Vagina (tissue), 2 donors: Measurements from ENCODE around the gene PCSK1.

Experiments used
- POLR2A ChIP-seq, 2 donors: fragments of 450-650 bp; IDR thresholded peaks; one replicate each; pipeline ENCODE4 v1.6.1; 2017; ENCODE audit warnings: antibody characterized with exemption in 2 of 2, mild to moderate bottlenecking in 2 of 2, moderate library complexity in 2 of 2
- POLR2AphosphoS5 ChIP-seq, 2 donors: sonication (generic); formaldehyde crosslinking; IDR thresholded peaks; one replicate each; pipeline ENCODE4 v1.9.0; 2017; ENCODE audit warnings: antibody characterized with exemption in 2 of 2, mild to moderate bottlenecking in 2 of 2, low read depth in 1 of 2; ENCODE audit not compliant: insufficient read depth in 1 of 2
- TF ChIP-seq, protein P1 (sequence below), 3 experiments: fragments of 450-650 bp in 2 of 3; fragments of 200-600 bp in 1 of 3; sonication (generic) in 1 of 3; IDR thresholded peaks; one replicate each; pipeline ENCODE4 v1.5.1; 2017 to 2019; ENCODE audit warnings: antibody characterized with exemption in 3 of 3, mild to moderate bottlenecking in 2 of 3, moderate library complexity in 2 of 3

DNA sequence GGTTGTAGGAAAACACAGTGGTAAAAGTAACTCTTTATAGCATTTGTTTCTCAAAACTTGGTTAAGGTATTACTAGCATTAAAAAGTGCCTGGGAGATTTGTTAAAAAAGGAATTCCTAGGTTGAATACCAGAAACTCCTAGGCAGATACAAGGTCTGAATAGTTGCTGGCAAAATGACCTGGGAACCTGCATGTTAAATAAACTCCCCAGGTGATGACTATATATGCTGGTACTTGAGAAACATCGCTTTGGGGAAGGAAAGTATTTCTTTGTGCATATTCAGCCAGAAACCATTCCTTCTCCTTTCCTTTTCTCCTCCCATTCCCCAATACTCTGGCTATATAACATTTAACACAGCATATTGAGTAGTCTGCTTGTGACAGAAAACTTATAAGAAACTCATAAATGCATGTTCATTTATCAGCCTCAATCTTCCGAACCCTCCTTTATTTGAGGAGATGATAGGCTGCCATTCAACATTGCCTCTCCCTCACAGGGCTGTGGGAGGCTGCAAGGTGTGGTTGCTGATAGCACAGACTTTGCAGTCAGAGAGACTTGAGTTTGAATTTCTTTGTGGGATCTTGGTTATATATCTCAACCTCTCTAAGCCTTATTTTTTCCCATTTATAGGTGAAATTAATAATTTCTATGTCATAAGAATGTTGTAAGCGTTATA, 28.7 kb downstream of the PCSK1 start:
- TF ChIP-seq, protein P1, sequence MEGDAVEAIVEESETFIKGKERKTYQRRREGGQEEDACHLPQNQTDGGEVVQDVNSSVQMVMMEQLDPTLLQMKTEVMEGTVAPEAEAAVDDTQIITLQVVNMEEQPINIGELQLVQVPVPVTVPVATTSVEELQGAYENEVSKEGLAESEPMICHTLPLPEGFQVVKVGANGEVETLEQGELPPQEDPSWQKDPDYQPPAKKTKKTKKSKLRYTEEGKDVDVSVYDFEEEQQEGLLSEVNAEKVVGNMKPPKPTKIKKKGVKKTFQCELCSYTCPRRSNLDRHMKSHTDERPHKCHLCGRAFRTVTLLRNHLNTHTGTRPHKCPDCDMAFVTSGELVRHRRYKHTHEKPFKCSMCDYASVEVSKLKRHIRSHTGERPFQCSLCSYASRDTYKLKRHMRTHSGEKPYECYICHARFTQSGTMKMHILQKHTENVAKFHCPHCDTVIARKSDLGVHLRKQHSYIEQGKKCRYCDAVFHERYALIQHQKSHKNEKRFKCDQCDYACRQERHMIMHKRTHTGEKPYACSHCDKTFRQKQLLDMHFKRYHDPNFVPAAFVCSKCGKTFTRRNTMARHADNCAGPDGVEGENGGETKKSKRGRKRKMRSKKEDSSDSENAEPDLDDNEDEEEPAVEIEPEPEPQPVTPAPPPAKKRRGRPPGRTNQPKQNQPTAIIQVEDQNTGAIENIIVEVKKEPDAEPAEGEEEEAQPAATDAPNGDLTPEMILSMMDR (IDR thresholded peaks at IDR 0.05) = no peak
- no peak for TF ChIP-seq POLR2AphosphoS5 (IDR thresholded peaks at IDR 0.05; ENCODE audit: insufficient read depth in 1 of 2, low read depth in 1 of 2)
- TF ChIP-seq POLR2A (IDR thresholded peaks at IDR 0.05) = no peak
